NT2/D1 (cell line): ENCODE data around the gene ABCB8.

ENCODE experiments used
- SUZ12 ChIP-seq: IDR thresholded peaks from 2 replicates; pipeline ENCODE4 v1.6.1; 2011; ENCODE audit not compliant: insufficient read length, insufficient read depth; ENCODE audit errors: extremely low read depth
- YY1 ChIP-seq: IDR thresholded peaks from 2 replicates; pipeline ENCODE4 v1.6.1; 2011; ENCODE audit not compliant: insufficient read length, insufficient read depth
- ZNF274 ChIP-seq: IDR thresholded peaks from 2 replicates; pipeline ENCODE4 v1.6.1; 2011; ENCODE audit warnings: mild to moderate bottlenecking, low read depth, low read length

GRCh38 chr7:151091003-151091402, 62.8 kb downstream of the ABCB8 start:
- TF ChIP-seq YY1 (no peak), SUZ12 (no peak), ZNF274 (no peak)
